Spleen (tissue), 11 donors: ENCODE results near the gene CSNK2B. TPM values are rescaled to one million over a fixed set of nuclear protein-coding genes. Genes with fewer than 3 reads are reported as not detected.

ENCODE experiments used
- DNase-seq: peaks from one replicate; pipeline ENCODE4 v3.0.0-alpha.2; 2020
- H3K27ac ChIP-seq, 8 donors: fragments of 200-600 bp; sonication (generic) in 7 of 8; 1 replicate in 4 of 8; 2 replicates in 4 of 8; pipeline versions ENCODE4 v1.5.0 to v1.8.0; 2016 to 2021; ENCODE audit warnings: inconsistent platforms in 4 of 8, mild to moderate bottlenecking in 4 of 8, moderate library complexity in 1 of 8
- H3K27me3 ChIP-seq, 7 donors: fragments of 200-600 bp; sonication (generic) in 6 of 7; replicated peaks in 1 of 7; 1 replicate in 4 of 7; 2 replicates in 3 of 7; pipeline versions ENCODE4 v1.5.0 to v1.8.0; 2016 to 2021; ENCODE audit warnings: inconsistent platforms in 3 of 7, mild to moderate bottlenecking in 1 of 7
- H3K36me3 ChIP-seq, 6 donors: fragments of 200-600 bp; sonication (generic) in 5 of 6; 1 replicate in 4 of 6; 2 replicates in 2 of 6; pipeline versions ENCODE4 v1.5.0 to v1.8.0; 2016 to 2021; ENCODE audit warnings: inconsistent platforms in 2 of 6
- H3K4me1 ChIP-seq, 6 donors: fragments of 200-600 bp; sonication (generic) in 5 of 6; 1 replicate in 3 of 6; 2 replicates in 3 of 6; pipeline versions ENCODE4 v1.5.0 to v1.8.0; 2016 to 2021; ENCODE audit warnings: inconsistent platforms in 3 of 6
- H3K4me3 ChIP-seq, 8 donors: fragments of 200-600 bp; sonication (generic) in 7 of 8; 1 replicate in 4 of 8; 2 replicates in 4 of 8; pipeline versions ENCODE4 v1.5.0 to v1.8.0; 2016 to 2021; ENCODE audit warnings: inconsistent platforms in 4 of 8, mild to moderate bottlenecking in 4 of 8, moderate library complexity in 2 of 8
- H3K9me3 ChIP-seq, 8 donors: fragments of 200-600 bp; sonication (generic) in 7 of 8; 1 replicate in 4 of 8; 2 replicates in 4 of 8; pipeline versions ENCODE4 v1.5.0 to v1.8.0; 2016 to 2021; ENCODE audit warnings: inconsistent platforms in 4 of 8
- CTCF ChIP-seq, 11 experiments: fragments of 200-600 bp in 7 of 11; fragments of 450-650 bp in 4 of 11; sonication (generic) in 4 of 11; IDR thresholded peaks in 8 of 11; conservative IDR thresholded peaks in 3 of 11; 1 replicate in 7 of 11; 2 replicates in 4 of 11; pipeline versions ENCODE4 v1.4.0 to v1.8.0; 2016 to 2021; ENCODE audit warnings: antibody characterized with exemption in 11 of 11, inconsistent platforms in 4 of 11, mild to moderate bottlenecking in 1 of 11
- POLR2A ChIP-seq, 3 donors: fragments of 450-650 bp; IDR thresholded peaks; one replicate each; pipeline ENCODE4 v1.5.1; 2017; ENCODE audit warnings: antibody characterized with exemption in 3 of 3, mild to moderate bottlenecking in 1 of 3
- POLR2AphosphoS5 ChIP-seq, 3 donors: sonication (generic); formaldehyde crosslinking; IDR thresholded peaks; one replicate each; pipeline ENCODE4 v1.5.1; 2017; ENCODE audit warnings: antibody characterized with exemption in 3 of 3
- WGBS, 5 donors: extraction: QIAGEN DNeasy Blood & Tissue Kit in 3 of 5; methylation state at CpG; one replicate each; pipeline versions ENCODE4 v1.1.5 to v1.1.7; 2013 to 2018; 5-methylcytosine and 5-hydroxymethylcytosine counted together
- intact Hi-C: fragments of 100-400 bp; cut with DNase I; formaldehyde crosslinking; loops from one replicate; pipeline ENCODE4 v1.15.0; 2023; ENCODE audit warnings: low total_unique reads
- polyA plus RNA-seq, 3 donors: library from polyadenylated mRNA; stranded (reverse); fragments of 200-250 nt; gene quantifications; one replicate each; pipeline ENCODE4 v1.2.1, GENCODE V29; 2013
- total RNA-seq, 7 donors: library from RNA; depleted of rRNA in 3 of 7; stranded (reverse); fragments of >200 nt in 3 of 7; fragmentation: NEBNext Ultra II Directional in 4 of 7; extraction: Animal tissue kit (Norgen Biotek cat#: 25700) in 4 of 7; gene quantifications; one replicate each; pipeline versions ENCODE4 v1.1.0 to v1.2.1, GENCODE V29; 2016 to 2021
- donor health status: healthy with polysubstance abuse.
- donor health status: DM: no; HTN: no; CAD: no; lungs with moderate emphysema.
- donor health status: DM: no; HTN: no; CAD: no.
- donor health status: Bipolar disorder and iron deficiency.
- donor health status: healthy.
- donor health status: DM: no; HTN: no; CAD: no.
- donor health status: DM: yes; HTN: yes; CAD: no.

The CSNK2B gene
- total and polyA plus RNA-seq, 10 donors, result 122 to 294 (median 145) TPM

GRCh38 chr6:31630177-31630934 is 35.5 kb upstream of the CSNK2B start:
- peaks cover 3 to 100% (median 100%) of the 10 kb centered on the region in 6 donors for H3K36me3 ChIP-seq
- H3K9me3 ChIP-seq, result no peaks in the 10 kb centered on the region
- no peak overlapping the region for H3K4me3 ChIP-seq
- no peak for DNase-seq
- H3K27me3 ChIP-seq, result no peaks in the 10 kb centered on the region
- no peak overlapping the region for H3K27ac ChIP-seq
- 93 to 96% (median 94%) methylated on average over 25 of the region's 25 CpGs for WGBS, 5 donors
- intact Hi-C loops, result no loop called here
- peaks cover 0 to 6% (median 0%) of the 10 kb centered on the region in 6 donors for H3K4me1 ChIP-seq
- TF ChIP-seq POLR2A (IDR thresholded peaks at IDR 0.05) (no peak), POLR2AphosphoS5 (IDR thresholded peaks at IDR 0.05) (peak in 2 of 3 donors; percentile 46 to 63)

DNA sequence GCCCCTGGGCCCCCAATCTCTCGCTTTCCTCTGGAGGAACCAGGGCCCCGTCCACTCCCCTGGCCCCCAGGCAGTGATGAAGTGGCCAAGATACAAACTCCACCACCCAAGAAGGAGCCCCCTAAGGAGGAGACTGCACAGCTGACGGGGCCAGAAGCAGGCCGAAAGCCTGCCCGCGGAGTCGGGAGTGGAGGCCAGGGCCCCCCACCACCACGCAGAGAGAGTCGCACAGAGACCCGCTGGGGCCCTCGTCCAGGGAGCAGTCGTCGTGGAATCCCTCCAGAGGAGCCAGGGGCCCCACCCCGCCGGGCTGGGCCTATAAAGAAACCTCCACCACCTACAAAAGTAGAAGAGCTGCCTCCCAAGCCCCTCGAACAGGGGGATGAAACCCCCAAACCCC is 34.7 kb upstream of the CSNK2B start:
- Histone ChIP-seq H3K4me3 (no peak overlapping the region), H3K4me1 (peaks cover 0 to 6% (median 0%) of the 10 kb centered on the region in 6 donors), H3K27ac (no peak overlapping the region), H3K9me3 (no peaks in the 10 kb centered on the region), H3K36me3 (peaks cover 0 to 100% (median 100%) of the 10 kb centered on the region in 6 donors), H3K27me3 (no peaks in the 10 kb centered on the region)
- TF ChIP-seq POLR2AphosphoS5 (IDR thresholded peaks at IDR 0.05) (no peak), CTCF (IDR thresholded peaks at IDR 0.05 in 8 of 11, conservative IDR thresholded peaks at IDR 0.05 in 3 of 11) (no peak), POLR2A (IDR thresholded peaks at IDR 0.05) (no peak)
- intact Hi-C loops, result no loop called here
- 88 to 96% (median 92%) methylated on average over 7 to 16 of the region's 16 CpGs for WGBS, 5 donors
- no peak for DNase-seq

DNA sequence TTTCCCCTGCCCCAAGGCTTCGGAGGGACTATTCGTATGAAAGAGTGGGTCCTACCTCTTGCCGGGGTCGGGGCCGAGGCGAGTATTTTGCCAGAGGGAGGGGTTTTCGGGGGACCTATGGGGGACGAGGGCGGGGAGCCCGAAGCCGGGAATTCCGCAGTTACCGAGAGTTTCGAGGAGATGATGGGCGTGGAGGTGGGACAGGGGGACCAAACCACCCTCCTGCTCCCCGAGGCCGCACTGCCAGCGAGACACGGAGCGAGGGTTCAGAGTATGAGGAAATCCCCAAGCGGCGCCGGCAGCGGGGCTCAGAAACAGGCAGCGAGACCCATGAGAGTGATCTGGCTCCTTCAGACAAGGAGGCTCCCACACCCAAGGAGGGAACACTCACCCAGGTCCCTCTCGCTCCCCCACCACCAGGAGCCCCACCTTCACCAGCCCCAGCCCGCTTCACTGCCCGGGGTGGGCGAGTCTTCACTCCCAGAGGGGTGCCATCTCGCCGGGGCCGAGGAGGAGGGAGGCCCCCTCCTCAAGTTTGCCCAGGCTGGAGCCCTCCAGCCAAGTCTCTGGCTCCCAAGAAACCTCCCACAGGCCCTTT is 34.1 kb upstream of the CSNK2B start:
- Histone ChIP-seq H3K36me3 (peaks cover 0 to 100% (median 100%) of the 10 kb centered on the region in 6 donors), H3K9me3 (no peaks in the 10 kb centered on the region), H3K27me3 (no peaks in the 10 kb centered on the region), H3K27ac (no peak overlapping the region), H3K4me1 (peaks cover 0 to 6% (median 0%) of the 10 kb centered on the region in 6 donors), H3K4me3 (no peak overlapping the region)
- TF ChIP-seq POLR2AphosphoS5 (IDR thresholded peaks at IDR 0.05) (peak; percentile 17 to 80 (median 37)), POLR2A (IDR thresholded peaks at IDR 0.05) (no peak), CTCF (IDR thresholded peaks at IDR 0.05 in 8 of 11, conservative IDR thresholded peaks at IDR 0.05 in 3 of 11) (no peak)
- intact Hi-C loops, result no loop called here
- 87 to 92% (median 91%) methylated on average over 31 to 32 of the region's 32 CpGs for WGBS, 5 donors
- DNase-seq, result no peak

- H3K4me3 ChIP-seq, result no peak overlapping the region
- peak; percentile 47 to 79 (median 49) for TF ChIP-seq POLR2AphosphoS5 (IDR thresholded peaks at IDR 0.05)
- no peak for TF ChIP-seq POLR2A (IDR thresholded peaks at IDR 0.05)
- 92 to 97% (median 94%) methylated on average over 24 to 26 of the region's 26 CpGs for WGBS, 5 donors
- no peak overlapping the region for H3K27ac ChIP-seq
- no peaks in the 10 kb centered on the region for H3K27me3 ChIP-seq
- H3K9me3 ChIP-seq, result no peaks in the 10 kb centered on the region
- peaks cover 0 to 6% (median 0%) of the 10 kb centered on the region in 6 donors for H3K4me1 ChIP-seq
- intact Hi-C loops, result no loop called here
- H3K36me3 ChIP-seq, result peaks cover 0 to 100% (median 100%) of the 10 kb centered on the region in 6 donors
- no peak for DNase-seq
These were observed 33.5 kb upstream of the CSNK2B start for GRCh38 chr6:31632279-31632946.
